ENCODE measurements around the gene ADAMTS2.

DNA sequence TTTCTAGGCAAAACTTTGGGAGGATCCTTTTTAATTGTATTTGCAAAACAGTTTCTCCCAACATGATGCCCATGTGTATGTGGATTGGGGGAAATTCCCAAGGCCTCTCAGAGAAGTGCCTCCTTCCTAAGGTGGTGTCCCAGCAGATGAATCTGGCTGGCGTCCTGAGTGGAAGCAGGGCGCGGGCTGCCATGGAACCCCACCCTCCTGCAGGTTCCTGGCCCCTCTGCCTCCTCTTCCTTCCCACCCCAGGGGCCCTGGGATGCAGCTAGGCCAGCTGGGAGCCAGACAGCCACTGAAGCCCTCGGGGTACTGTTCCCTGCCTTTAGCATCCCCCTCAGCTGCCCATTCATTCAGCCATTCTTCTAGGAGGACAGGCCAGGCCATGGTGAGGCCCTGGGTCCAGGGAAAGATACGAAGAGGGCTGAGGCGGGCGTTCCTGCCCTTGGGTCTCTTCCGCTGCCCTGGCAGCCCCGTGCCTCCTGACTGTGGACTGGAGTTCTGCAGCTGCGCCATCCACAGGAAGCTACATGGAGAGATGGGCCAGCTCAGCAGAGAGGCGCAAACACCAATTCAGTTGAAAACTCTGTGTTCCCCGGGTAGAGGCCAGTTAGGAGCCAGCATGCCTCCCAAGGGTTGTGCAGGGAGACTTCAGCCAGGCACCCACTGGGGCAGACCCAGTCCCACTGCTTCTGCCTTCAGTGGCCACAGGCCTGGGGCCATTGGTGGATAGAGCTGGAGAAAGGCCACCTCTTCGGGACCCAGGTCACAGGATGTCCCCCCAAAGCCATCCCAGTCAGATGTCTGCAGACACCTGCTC is 36.5 kb downstream of the ADAMTS2 start:
- TF ChIP-seq, protein P1, sequence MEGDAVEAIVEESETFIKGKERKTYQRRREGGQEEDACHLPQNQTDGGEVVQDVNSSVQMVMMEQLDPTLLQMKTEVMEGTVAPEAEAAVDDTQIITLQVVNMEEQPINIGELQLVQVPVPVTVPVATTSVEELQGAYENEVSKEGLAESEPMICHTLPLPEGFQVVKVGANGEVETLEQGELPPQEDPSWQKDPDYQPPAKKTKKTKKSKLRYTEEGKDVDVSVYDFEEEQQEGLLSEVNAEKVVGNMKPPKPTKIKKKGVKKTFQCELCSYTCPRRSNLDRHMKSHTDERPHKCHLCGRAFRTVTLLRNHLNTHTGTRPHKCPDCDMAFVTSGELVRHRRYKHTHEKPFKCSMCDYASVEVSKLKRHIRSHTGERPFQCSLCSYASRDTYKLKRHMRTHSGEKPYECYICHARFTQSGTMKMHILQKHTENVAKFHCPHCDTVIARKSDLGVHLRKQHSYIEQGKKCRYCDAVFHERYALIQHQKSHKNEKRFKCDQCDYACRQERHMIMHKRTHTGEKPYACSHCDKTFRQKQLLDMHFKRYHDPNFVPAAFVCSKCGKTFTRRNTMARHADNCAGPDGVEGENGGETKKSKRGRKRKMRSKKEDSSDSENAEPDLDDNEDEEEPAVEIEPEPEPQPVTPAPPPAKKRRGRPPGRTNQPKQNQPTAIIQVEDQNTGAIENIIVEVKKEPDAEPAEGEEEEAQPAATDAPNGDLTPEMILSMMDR (IDR thresholded peaks at IDR 0.05; ENCODE audit: insufficient read depth, low read depth, low read length): no peak
- TF ChIP-seq EZH2 (IDR thresholded peaks at IDR 0.05; ENCODE audit: insufficient read depth, low read length): no peak

Data from astrocyte (in vitro differentiated cells and primary cell).